Measurements from ENCODE around the gene CAMTA1.

The CAMTA1 gene

DNA sequence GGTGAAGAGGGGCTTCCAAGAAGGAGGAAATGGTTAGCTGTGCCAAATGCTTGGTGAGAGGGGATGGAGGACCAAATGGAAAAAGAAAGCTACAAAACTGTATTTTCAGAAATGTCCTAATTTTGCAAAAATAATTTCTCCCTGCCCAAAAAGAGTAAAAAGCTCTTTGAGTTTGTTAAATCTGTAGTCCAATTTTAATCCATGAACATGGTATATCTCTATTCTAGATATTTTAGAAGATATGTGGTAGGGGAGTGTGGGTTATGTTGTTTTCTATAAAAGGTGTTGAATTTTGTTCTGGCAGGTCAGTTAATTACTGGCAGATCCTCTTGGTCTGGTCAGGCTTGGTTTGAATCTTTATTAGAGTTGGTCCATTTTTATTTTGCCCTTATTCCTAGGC is 511.7 kb downstream of the CAMTA1 start:
- DNase-seq (ENCODE audit: low read depth in 2 of 3, low spot score in 2 of 3): no peak

DNA sequence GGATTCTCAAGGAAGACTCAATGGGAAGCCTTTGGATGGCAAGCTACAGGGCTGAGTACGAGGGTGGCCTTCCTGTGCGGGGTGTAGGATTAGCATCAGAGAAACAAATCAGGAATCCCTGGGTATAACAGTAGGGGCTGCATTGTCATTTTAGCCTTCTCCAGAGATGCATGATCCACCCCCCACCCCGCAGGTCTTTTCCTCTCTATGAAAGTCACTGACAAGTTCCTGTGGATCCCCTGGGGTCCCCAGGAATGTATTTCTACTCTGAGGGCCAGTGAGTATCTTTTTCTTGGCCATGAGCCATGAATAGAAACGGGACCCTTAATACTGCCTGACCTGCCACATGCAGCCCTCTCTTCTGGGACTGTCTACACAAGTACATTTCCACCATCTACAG is 512.9 kb downstream of the CAMTA1 start:
- DNase-seq (ENCODE audit: low read depth in 2 of 3, low spot score in 2 of 3): no peak

DNA sequence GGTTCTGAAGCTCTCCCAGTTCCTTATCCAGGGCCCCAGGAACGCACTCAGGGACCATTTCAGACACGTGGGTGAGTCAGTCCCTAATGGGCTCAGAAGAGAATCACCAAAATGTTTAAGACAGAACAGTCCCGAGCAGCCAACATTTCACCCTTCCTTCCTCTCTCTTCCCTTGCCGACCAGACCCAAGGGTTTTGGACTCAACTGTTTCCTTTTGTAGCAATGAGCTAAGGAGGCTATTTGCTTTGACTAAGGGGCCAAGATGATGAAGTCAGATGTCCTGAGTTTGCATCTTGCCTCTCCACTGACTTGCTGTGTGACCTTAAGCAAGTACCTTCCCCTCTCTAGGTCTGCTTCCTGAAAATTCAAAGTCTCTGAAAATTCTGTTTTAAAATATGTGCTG is 513.5 kb downstream of the CAMTA1 start:
- DNase-seq (ENCODE audit: low read depth in 2 of 3, low spot score in 2 of 3): no peak

- no peak for DNase-seq (ENCODE audit: low read depth in 2 of 3, low spot score in 2 of 3)
These were observed 514.1 kb downstream of the CAMTA1 start for GRCh38 chr1:7299329-7299799.

- no peak for DNase-seq (ENCODE audit: low read depth in 2 of 3, low spot score in 2 of 3)
These were observed 514.7 kb downstream of the CAMTA1 start for GRCh38 chr1:7299994-7300393.

- DNase-seq (ENCODE audit: low read depth in 2 of 3, low spot score in 2 of 3): no peak
These were observed 515.8 kb downstream of the CAMTA1 start for GRCh38 chr1:7300893-7301663.

- DNase-seq (ENCODE audit: low read depth in 2 of 3, low spot score in 2 of 3): no peak
These were observed 516.4 kb downstream of the CAMTA1 start for GRCh38 chr1:7301664-7301981.

- no peak for DNase-seq (ENCODE audit: low read depth in 2 of 3, low spot score in 2 of 3)
These were observed 516.9 kb downstream of the CAMTA1 start for GRCh38 chr1:7302126-7302525.

- no peak for DNase-seq (ENCODE audit: low read depth in 2 of 3, low spot score in 2 of 3)
These were observed 517.6 kb downstream of the CAMTA1 start for GRCh38 chr1:7302873-7303272.

DNA sequence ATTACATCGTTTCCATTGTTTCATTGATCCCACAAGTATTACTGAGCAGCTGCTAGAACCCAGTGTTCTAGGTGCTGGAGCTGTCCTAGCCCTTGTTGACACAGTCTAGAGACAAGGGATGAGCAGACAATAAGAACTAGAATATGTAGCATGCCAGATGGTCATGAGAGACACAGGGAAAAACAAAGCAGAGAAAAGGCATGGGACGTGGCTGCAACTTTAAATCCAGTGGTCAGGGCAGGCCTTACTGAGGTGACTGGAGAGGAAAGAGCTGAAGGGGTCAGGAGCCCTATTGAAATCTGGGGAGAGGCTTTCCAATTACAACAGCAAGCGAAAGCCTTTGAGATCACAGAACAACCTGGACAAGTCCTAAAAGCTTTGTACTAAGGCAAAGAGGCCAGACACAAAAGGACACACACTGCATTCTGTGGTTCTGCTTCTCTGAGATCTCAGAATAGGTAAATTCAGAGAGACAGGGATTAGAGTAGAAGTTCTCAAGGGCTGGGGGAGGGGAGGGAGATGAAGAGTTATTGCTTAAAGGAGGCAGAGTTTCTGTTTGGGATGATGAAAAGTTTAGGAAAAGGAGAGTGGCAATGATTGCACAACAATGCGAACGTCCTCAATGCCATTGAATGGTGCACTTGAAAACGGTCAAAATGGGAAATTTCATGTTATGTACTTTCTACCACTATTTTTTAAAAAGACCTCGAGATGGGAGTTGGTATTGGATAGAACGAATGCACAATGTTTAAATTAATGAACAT is 518.5 kb downstream of the CAMTA1 start:
- DNase-seq (ENCODE audit: low read depth in 2 of 3, low spot score in 2 of 3): no peak

DNA sequence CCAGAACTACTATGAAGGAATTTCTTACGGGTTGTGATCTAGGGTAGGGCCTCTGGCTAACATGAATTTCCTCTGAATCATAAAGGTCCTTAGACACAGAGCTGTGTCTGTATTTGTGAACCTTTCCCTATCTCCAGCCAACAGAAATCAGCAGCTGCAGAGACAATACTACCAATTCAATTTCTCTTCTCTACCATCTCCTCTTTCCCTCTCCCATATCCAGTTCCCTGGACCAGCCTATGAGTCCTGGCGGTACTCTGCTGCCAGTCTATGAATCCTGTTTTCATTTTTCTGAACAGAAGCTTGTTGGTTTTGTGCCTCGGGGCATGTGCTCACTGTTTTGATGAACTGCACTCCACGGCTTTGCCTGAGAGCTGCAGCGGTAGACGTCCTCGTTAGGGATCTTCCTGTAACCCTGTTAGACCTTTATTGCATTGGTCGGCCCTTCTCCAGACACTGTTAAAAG is 527.9 kb downstream of the CAMTA1 start:
- no peak for DNase-seq (ENCODE audit: low read depth in 2 of 3, low spot score in 2 of 3)

DNA sequence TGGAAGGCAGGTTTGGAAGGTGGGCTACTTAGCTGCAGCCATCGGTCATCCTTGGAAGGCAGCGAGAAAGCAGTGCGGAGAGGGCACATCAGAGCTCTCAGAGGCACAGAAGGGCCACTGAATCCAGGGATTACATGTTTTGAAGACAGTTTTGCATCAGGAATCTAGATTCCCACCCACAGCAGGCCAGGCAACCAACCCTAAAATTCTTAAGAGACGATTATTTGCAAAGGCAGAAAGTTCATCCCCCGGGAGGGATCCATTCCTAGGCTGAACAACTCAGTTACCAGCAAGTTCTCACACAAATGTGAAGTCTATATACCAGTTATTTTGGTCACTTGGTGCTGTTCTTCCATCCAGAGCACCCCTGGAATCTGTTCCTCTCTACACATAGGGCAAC is 528.6 kb downstream of the CAMTA1 start:
- no peak for DNase-seq (ENCODE audit: low read depth in 2 of 3, low spot score in 2 of 3)

DNA sequence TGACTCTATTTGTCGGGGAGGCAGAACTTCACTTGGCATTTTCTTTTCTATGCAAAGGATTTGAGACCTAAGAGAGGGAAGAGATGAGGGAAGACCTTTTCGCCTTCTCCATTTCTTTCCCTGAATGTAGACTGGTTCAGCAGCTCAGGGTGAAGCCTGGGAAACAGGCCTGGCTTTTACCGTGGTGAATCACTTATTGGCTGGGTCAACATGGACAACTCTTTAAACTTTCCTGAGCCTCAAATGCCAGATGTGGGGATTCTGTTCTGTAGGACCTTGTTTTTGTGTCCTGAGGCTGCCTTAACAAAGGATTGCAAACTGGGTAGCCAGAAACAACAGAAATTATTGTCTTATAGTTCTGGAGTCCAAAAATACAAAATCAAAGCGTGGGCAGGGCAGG is 530.1 kb downstream of the CAMTA1 start:
- DNase-seq (ENCODE audit: low read depth in 2 of 3, low spot score in 2 of 3): no peak

DNA sequence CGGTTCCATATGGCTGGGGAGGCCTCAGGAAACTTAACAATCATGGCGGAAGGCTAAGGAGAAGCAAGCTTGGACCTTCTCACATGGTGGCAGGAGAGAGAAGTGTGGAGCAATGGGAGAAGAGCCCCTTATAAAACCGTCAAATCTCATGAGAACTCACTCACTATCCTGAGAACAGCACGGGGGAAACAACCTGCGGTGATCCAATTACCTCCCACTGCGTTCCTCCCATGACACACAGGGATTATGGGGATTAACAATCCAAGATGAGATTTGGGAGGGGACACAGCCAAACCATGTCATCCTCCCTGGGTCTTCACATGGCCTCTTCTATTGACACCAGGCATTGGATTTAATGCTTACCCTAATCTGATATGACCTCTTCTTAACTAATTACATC is 530.7 kb downstream of the CAMTA1 start:
- no peak for DNase-seq (ENCODE audit: low read depth in 2 of 3, low spot score in 2 of 3)

- DNase-seq (ENCODE audit: low read depth in 2 of 3, low spot score in 2 of 3): no peak
These were observed 532.6 kb downstream of the CAMTA1 start for GRCh38 chr1:7317888-7318287.

GRCh38 chr1:7319196-7319595 is 533.9 kb downstream of the CAMTA1 start:
- DNase-seq (ENCODE audit: low read depth in 2 of 3, low spot score in 2 of 3): no peak

DNA sequence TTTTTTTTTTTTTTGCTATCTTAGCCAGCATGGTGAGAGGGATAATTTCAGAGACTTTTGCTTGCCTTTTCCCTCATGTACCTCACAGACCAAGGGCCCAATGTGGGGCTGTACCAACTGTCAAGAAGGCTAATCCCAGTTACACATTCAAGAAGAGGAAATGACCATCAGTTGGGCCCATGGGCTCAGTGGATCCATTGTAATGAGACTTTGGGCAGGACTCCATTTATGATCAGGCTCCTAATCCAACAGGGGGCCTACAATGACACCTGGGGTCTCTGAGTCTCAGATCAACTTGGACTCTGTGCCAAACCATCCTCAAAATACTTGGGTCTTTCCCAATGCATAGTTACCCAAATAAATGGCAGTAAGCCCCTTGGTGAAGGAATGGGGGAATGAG is 535.4 kb downstream of the CAMTA1 start:
- DNase-seq (ENCODE audit: low read depth in 2 of 3, low spot score in 2 of 3): no peak

DNA sequence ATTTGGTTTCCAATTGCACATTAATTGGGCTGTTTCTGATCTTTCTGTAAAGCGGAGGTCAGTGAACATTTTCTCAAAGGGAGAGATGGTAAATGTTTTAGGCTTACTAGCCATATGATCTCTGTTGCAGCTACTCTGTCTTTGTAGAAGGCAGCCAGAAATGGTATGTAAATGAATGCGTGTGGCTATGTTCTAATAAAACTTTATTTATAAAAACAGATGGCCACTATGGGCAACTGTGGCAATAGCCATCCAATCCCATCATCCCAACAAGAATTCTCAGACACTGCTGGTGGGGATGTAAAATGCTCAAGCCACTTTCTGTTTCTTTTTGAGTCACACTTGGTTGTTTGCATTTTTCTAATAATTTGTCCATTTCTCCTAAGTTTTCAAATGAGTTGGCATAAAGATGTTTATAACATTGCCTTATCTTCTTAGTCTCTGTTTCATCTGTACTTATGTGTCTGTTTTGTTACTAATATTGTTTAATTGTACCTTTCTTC is 537.1 kb downstream of the CAMTA1 start:
- DNase-seq (ENCODE audit: low read depth in 2 of 3, low spot score in 2 of 3): no peak

GRCh38 chr1:7322912-7323311 is 537.7 kb downstream of the CAMTA1 start:
- DNase-seq (ENCODE audit: low read depth in 2 of 3, low spot score in 2 of 3): no peak

DNA sequence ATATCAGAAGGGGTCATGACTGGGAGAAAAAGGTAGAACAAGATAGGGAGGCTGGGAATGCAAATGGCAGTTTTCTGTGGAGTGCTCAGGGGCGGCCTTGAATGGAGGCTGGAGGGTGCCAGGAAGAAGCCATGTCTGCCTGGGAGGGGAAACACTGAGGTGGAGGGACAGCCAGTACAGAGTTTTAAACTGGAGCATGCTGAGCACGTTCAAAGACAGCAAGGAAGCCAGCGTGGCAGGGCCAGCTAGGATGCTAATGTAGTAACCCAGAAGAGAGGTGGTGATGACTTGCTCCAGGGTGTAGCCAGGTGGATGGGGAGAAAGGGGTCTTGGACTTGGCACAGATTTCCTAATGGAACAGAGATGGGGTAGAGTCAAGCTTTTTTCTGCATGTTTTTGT is 540.0 kb downstream of the CAMTA1 start:
- DNase-seq (ENCODE audit: low read depth in 2 of 3, low spot score in 2 of 3): no peak

DNA sequence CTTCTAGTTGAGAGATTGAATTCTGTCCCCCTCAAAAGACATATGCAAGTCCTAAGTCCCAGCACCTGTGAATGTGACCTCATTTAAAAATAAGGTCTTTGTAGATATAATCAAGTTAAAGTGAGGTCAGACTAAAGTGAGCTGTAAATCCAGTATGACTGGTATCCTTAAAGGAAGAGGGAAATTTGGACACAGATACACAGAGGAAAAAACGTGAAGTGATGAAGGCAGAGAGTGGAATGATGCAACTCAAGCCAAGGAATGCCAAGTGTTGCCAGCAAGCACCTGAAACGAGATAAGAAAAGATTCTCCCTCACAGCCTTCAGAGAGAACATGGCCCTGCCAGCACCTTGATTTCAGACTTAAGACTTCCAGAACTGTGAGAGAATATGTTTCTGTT is 541.1 kb downstream of the CAMTA1 start:
- DNase-seq (ENCODE audit: low read depth in 2 of 3, low spot score in 2 of 3): no peak

DNA sequence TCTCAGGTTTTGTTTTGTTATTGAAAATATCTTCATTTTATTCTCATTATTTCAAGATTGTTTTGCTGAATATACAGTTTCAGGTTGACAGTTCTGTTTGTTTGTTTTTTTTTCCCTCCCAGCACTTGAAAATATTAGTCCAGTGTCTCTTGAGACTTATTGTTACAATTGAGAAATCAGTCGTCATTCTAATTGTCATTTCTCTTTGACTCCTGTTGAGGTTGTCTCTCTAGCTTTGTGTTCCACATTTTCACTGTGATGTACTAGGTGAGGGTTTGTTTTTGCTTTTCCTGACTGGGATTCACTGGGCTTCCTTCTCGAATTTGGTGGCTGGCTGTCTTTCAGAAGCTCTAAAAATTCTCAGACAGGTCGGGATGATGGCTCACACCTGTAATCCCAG is 542.6 kb downstream of the CAMTA1 start:
- DNase-seq (ENCODE audit: low read depth in 2 of 3, low spot score in 2 of 3): no peak
